ENCODE data around the gene ARID1B.

DNA sequence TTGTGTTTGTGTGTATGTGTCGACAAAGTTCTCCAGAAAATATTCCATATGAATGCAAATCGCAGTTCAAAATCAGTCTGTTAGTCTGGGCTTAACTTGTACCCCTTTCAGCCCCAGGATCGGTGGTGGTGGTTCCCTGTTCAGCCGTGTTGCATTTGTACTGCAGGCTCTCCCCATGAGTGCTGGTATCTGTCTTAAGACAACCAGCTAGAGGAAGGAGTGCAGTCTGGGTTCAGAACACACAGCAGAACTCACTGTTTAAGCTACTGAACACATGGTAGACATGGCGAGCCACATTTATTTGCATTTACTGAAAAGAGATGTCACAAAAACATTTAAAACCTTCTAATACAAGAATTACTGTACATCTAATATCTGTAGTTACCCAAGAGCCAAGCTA lies 192.1 kb downstream of the ARID1B start:
- TF ChIP-seq GATA2 (IDR thresholded peaks at IDR 0.05; ENCODE audit: low read depth, low read length) (no peak), GATA3 (IDR thresholded peaks at IDR 0.05; ENCODE audit: low read depth, low read length) (no peak)
